ENCODE measurements around the gene WNT3A.

WNT3A gene

GRCh38 chr1:228058949-228059633, 52.3 kb downstream of the WNT3A start:
- DNase-seq = peak; percentile 39

- peak; percentile 72 for DNase-seq
Observed at GRCh38 chr1:228059634-228060457, 53.0 kb downstream of the WNT3A start.

GRCh38 chr1:228060458-228061190, 53.8 kb downstream of the WNT3A start:
- no peak for DNase-seq

- no peak for DNase-seq
Observed at GRCh38 chr1:228061411-228062084, 54.8 kb downstream of the WNT3A start.

- no peak for DNase-seq
Observed at GRCh38 chr1:228062085-228062791, 55.4 kb downstream of the WNT3A start.

GRCh38 chr1:228062812-228063211, 56.0 kb downstream of the WNT3A start:
- no peak for DNase-seq

GRCh38 chr1:228063251-228064191, 56.7 kb downstream of the WNT3A start:
- DNase-seq = no peak

- no peak for DNase-seq
Observed at GRCh38 chr1:228064296-228064695, 57.5 kb downstream of the WNT3A start.

- no peak for DNase-seq
Observed at GRCh38 chr1:228064741-228065542, 58.1 kb downstream of the WNT3A start.

GRCh38 chr1:228065543-228066347, 58.9 kb downstream of the WNT3A start:
- DNase-seq = no peak

GRCh38 chr1:228066416-228066815, 59.6 kb downstream of the WNT3A start:
- no peak for DNase-seq

GRCh38 chr1:228066891-228067654, 60.3 kb downstream of the WNT3A start:
- DNase-seq = no peak

- no peak for DNase-seq
Observed at GRCh38 chr1:228068359-228068758, 61.6 kb downstream of the WNT3A start.

- DNase-seq = no peak
Observed at GRCh38 chr1:228070173-228070572, 63.4 kb downstream of the WNT3A start.

GRCh38 chr1:228070851-228071250, 64.1 kb downstream of the WNT3A start:
- DNase-seq = no peak

GRCh38 chr1:228071839-228072657, 65.2 kb downstream of the WNT3A start:
- no peak for DNase-seq

- no peak for DNase-seq
Observed at GRCh38 chr1:228072658-228073043, 65.9 kb downstream of the WNT3A start.
